HEK293 (cell line): ENCODE data around the gene CP.

Experiments
- CTCF ChIA-PET: fragments of 350-600 bp; formaldehyde crosslinking; extraction: SDS; loops from one replicate; lab custom pipeline; 2021; ENCODE audit warnings: antibody characterized with exemption; lab: Yijun Ruan, JAX
- POLR2A ChIA-PET: fragments of 300-600 bp; formaldehyde crosslinking; extraction: SDS; loops from one replicate; lab custom pipeline; 2020; ENCODE audit warnings: antibody characterized with exemption, inconsistent platforms; lab: Yijun Ruan, JAX
- H3K27ac ChIP-seq: fragments of 200-500 bp; sonication (Bioruptor generic); 2 replicates; pipeline ENCODE4 v1.5.1; 2014; ENCODE audit warnings: low read depth, low read length, control low read depth, inconsistent platforms; ENCODE audit errors: extremely low read depth
- H3K36me3 ChIP-seq, 2 experiments: fragments of 200-500 bp in 1 of 2; sonication (Bioruptor generic) in 1 of 2; 1 replicate in 1 of 2; 2 replicates in 1 of 2; pipeline ENCODE4 v1.5.1; 2014 to 2017; ENCODE audit warnings: inconsistent platforms in 2 of 2, low read length in 2 of 2; ENCODE audit not compliant: control insufficient read depth in 2 of 2, insufficient read depth in 1 of 2
- H3K4me1 ChIP-seq: fragments of 200-500 bp; sonication (Bioruptor generic); 2 replicates; pipeline ENCODE4 v1.5.1; 2014; ENCODE audit warnings: mild to moderate bottlenecking, low read length, inconsistent platforms; ENCODE audit not compliant: control insufficient read depth, insufficient read depth
- H3K4me3 ChIP-seq: 2 replicates; pipeline ENCODE4 v1.5.1; 2011; ENCODE audit warnings: low read depth, mild to moderate bottlenecking, control low read depth, low read length, moderate library complexity
- H3K9me3 ChIP-seq: fragments of 200-500 bp; sonication (Bioruptor generic); 2 replicates; pipeline ENCODE4 v1.5.1; 2014; ENCODE audit warnings: low read depth, low read length, inconsistent platforms; ENCODE audit not compliant: control insufficient read depth, insufficient read depth
- CTCF ChIP-seq: fragments of 450-650 bp; formaldehyde crosslinking; IDR thresholded peaks from 2 replicates; pipeline ENCODE4 v1.5.1; 2016; ENCODE audit warnings: missing biosample characterization, missing genetic modification characterization
- KLF10 ChIP-seq: fragments of 450-650 bp; IDR thresholded peaks from 2 replicates; pipeline ENCODE4 v1.5.1; 2018; ENCODE audit warnings: missing biosample characterization, mild to moderate bottlenecking, missing genetic modification characterization
- OVOL3 ChIP-seq: fragments of 450-650 bp; formaldehyde crosslinking; IDR thresholded peaks from 2 replicates; pipeline ENCODE4 v1.5.1; 2016; ENCODE audit warnings: missing biosample characterization, missing genetic modification characterization
- TCF7L2 ChIP-seq: IDR thresholded peaks from 2 replicates; pipeline ENCODE4 v1.6.1; 2011; ENCODE audit warnings: low read depth, mild to moderate bottlenecking, inconsistent platforms, low read length, moderate library complexity, borderline replicate concordance
- TSHZ1 ChIP-seq: fragments of 450-650 bp; formaldehyde crosslinking; IDR thresholded peaks from 2 replicates; pipeline ENCODE4 v1.5.1; 2016; ENCODE audit warnings: missing biosample characterization, missing genetic modification characterization, borderline replicate concordance
- ZBTB17 ChIP-seq: fragments of 450-650 bp; formaldehyde crosslinking; IDR thresholded peaks from 2 replicates; pipeline ENCODE4 v1.5.1; 2016; ENCODE audit warnings: missing biosample characterization, missing genetic modification characterization
- ZBTB20 ChIP-seq: fragments of 450-650 bp; formaldehyde crosslinking; IDR thresholded peaks from 2 replicates; pipeline ENCODE4 v1.5.1; 2016; ENCODE audit warnings: missing biosample characterization, missing genetic modification characterization
- ZNF175 ChIP-seq: fragments of 450-650 bp; formaldehyde crosslinking; IDR thresholded peaks from 2 replicates; pipeline ENCODE4 v1.5.1; 2016; ENCODE audit warnings: missing biosample characterization, missing genetic modification characterization
- ZNF214 ChIP-seq: fragments of 450-650 bp; formaldehyde crosslinking; IDR thresholded peaks from 2 replicates; pipeline ENCODE4 v1.5.1; 2017; ENCODE audit warnings: missing biosample characterization, mild to moderate bottlenecking, missing genetic modification characterization, borderline replicate concordance
- ZNF248 ChIP-seq: fragments of 450-650 bp; formaldehyde crosslinking; IDR thresholded peaks from 2 replicates; pipeline ENCODE4 v1.5.1; 2017; ENCODE audit warnings: missing biosample characterization, missing genetic modification characterization
- ZNF324 ChIP-seq: fragments of 450-650 bp; formaldehyde crosslinking; IDR thresholded peaks from 2 replicates; pipeline ENCODE4 v1.5.1; 2016; ENCODE audit warnings: missing biosample characterization, missing genetic modification characterization
- ZNF48 ChIP-seq: fragments of 450-650 bp; formaldehyde crosslinking; IDR thresholded peaks from 2 replicates; pipeline ENCODE4 v1.5.1; 2016; ENCODE audit warnings: missing biosample characterization, missing genetic modification characterization
- ZNF544 ChIP-seq: fragments of 450-650 bp; formaldehyde crosslinking; IDR thresholded peaks from 2 replicates; pipeline ENCODE4 v1.5.0; 2017; ENCODE audit warnings: missing biosample characterization, missing genetic modification characterization
- ZNF555 ChIP-seq: fragments of 450-650 bp; formaldehyde crosslinking; conservative IDR thresholded peaks from 2 replicates; pipeline ENCODE4 v1.5.1; 2017; ENCODE audit warnings: missing biosample characterization, mild to moderate bottlenecking, missing genetic modification characterization, inconsistent platforms
- ZNF561 ChIP-seq: fragments of 450-650 bp; IDR thresholded peaks from 2 replicates; pipeline ENCODE4 v1.5.1; 2018; ENCODE audit warnings: missing biosample characterization, missing genetic modification characterization, borderline replicate concordance
- ZNF624 ChIP-seq: fragments of 450-650 bp; formaldehyde crosslinking; IDR thresholded peaks from 2 replicates; pipeline ENCODE4 v1.5.1; 2017; ENCODE audit warnings: missing biosample characterization, missing genetic modification characterization
- ZNF639 ChIP-seq: fragments of 450-650 bp; formaldehyde crosslinking; IDR thresholded peaks from 2 replicates; pipeline ENCODE4 v1.5.1; 2016; ENCODE audit warnings: missing biosample characterization, missing genetic modification characterization
- ZNF776 ChIP-seq: fragments of 450-650 bp; formaldehyde crosslinking; IDR thresholded peaks from 2 replicates; pipeline ENCODE4 v1.5.0; 2017; ENCODE audit warnings: missing biosample characterization, missing genetic modification characterization, borderline replicate concordance
- ZSCAN30 ChIP-seq: fragments of 450-650 bp; IDR thresholded peaks from 2 replicates; pipeline ENCODE4 v1.5.1; 2018; ENCODE audit warnings: missing biosample characterization, mild to moderate bottlenecking, missing genetic modification characterization, moderate library complexity
- TF ChIP-seq, protein P1 (sequence below): fragments of 450-650 bp; IDR thresholded peaks from 2 replicates; pipeline ENCODE4 v1.5.1; 2018; ENCODE audit warnings: missing biosample characterization, mild to moderate bottlenecking, missing genetic modification characterization

CP gene

DNA sequence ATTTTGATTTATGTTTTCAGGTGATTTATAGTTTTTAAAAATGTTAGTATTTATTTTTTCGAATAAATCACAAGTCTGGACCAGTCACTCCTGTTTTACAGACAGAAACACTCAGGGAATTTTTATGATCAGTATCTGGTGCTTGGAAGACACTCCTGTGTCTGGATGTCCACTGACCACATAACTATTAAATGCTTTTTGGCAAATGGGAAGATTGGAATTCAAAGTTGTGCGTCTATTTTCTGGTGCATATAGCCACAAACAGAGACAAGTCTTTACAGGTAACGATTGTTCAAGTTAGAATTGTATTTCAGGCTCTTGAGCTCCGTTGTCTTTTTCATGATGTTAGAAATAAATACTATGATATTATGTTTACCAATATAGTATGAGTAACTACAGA lies 12.2 kb downstream of the CP start (continued):
- TF ChIP-seq TCF7L2 (no peak), ZNF561 (tag by site-specific recombination) (no peak), ZNF776 (tag by site-specific recombination) (no peak), CTCF (tag by site-specific recombination) (no peak), ZNF544 (no peak), ZNF324 (tag by site-specific recombination) (no peak), ZNF555 (tag by site-specific recombination) (no peak), ZBTB20 (no peak), ZNF214 (tag by site-specific recombination) (no peak), ZNF624 (tag by site-specific recombination) (no peak), ZSCAN30 (tag by site-specific recombination) (no peak), ZNF248 (tag by site-specific recombination) (no peak)

- TF ChIP-seq OVOL3 (tag by site-specific recombination) (no peak), KLF10 (no peak), ZNF175 (tag by site-specific recombination) (no peak), ZBTB17 (tag by site-specific recombination) (peak; percentile 18; the same call in 1 of the 2 replicates)
- Histone ChIP-seq H3K27ac (no peak overlapping the region), H3K4me3 (no peak overlapping the region), H3K9me3 (no peaks in the 10 kb centered on the region), H3K4me1 (no peaks in the 10 kb centered on the region), H3K36me3 (no peaks in the 10 kb centered on the region)
- POLR2A ChIA-PET = no interaction called here
- CTCF ChIA-PET = interaction anchor here (0.6 kb wide), 1 partner anchor 218 kb away, joined by 3 read pairs; no protein-coding TSS in a partner anchor
Measured at GRCh38 chr3:149207475-149207874, 14.2 kb downstream of the CP start.

GRCh38 chr3:149204390-149204991 lies 17.1 kb downstream of the CP start:
- no peaks in the 10 kb centered on the region for H3K9me3 ChIP-seq
- no peak overlapping the region for H3K4me3 ChIP-seq
- CTCF ChIA-PET = interaction anchor here (0.7 kb wide), 1 partner anchor 84 kb away, joined by 3 read pairs; no protein-coding TSS in a partner anchor
- peaks cover 3% of the 10 kb centered on the region for H3K4me1 ChIP-seq
- no peak overlapping the region for H3K27ac ChIP-seq
- POLR2A ChIA-PET = no interaction called here
- H3K36me3 ChIP-seq = no peaks in the 10 kb centered on the region
- TF ChIP-seq CTCF (tag by site-specific recombination) = no peak
- no peak for TF ChIP-seq TSHZ1 (tag by site-specific recombination)
- TF ChIP-seq, protein P1, sequence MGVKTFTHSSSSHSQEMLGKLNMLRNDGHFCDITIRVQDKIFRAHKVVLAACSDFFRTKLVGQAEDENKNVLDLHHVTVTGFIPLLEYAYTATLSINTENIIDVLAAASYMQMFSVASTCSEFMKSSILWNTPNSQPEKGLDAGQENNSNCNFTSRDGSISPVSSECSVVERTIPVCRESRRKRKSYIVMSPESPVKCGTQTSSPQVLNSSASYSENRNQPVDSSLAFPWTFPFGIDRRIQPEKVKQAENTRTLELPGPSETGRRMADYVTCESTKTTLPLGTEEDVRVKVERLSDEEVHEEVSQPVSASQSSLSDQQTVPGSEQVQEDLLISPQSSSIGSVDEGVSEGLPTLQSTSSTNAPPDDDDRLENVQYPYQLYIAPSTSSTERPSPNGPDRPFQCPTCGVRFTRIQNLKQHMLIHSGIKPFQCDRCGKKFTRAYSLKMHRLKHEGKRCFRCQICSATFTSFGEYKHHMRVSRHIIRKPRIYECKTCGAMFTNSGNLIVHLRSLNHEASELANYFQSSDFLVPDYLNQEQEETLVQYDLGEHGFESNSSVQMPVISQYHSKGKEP (tag by site-specific recombination) = no peak
- no peak for TF ChIP-seq ZNF639 (tag by site-specific recombination)
- no peak for TF ChIP-seq ZNF48
